ENCODE results near the gene PRDX6.
"Not testable (repeated sequence)": the region's sequence is repeated elsewhere in the genome, so short reads cannot be mapped to it uniquely, and the experiment has no call there.

PRDX6 gene

GRCh38 chr1:173477286-173478093, at the start of gene PRDX6:
PRDX6 (plus strand) TSS chr1:173477335; CDS start chr1:173477398, 63 bp downstream.
- DNase-seq (ENCODE audit: low spot score) = peak; percentile 58

- peak; percentile 63 for DNase-seq (ENCODE audit: low spot score)
Observed at GRCh38 chr1:173429471-173430402, 47.4 kb upstream of the PRDX6 start.

- no peak for DNase-seq (ENCODE audit: low spot score)
Observed at GRCh38 chr1:173430677-173431303, 46.3 kb upstream of the PRDX6 start.

GRCh38 chr1:173431304-173432045, 45.7 kb upstream of the PRDX6 start:
- peak; percentile 70 for DNase-seq (ENCODE audit: low spot score)

- no peak for DNase-seq (ENCODE audit: low spot score)
Observed at GRCh38 chr1:173432331-173432730, 44.8 kb upstream of the PRDX6 start.

- DNase-seq (ENCODE audit: low spot score) = no peak
Observed at GRCh38 chr1:173433751-173434326, 43.3 kb upstream of the PRDX6 start.

- DNase-seq (ENCODE audit: low spot score) = no peak
Observed at GRCh38 chr1:173436841-173437428, 40.2 kb upstream of the PRDX6 start.

GRCh38 chr1:173438675-173439074, 38.5 kb upstream of the PRDX6 start:
- DNase-seq (ENCODE audit: low spot score) = no peak

GRCh38 chr1:173440430-173440829, 36.7 kb upstream of the PRDX6 start:
- DNase-seq (ENCODE audit: low spot score) = no peak

- DNase-seq (ENCODE audit: low spot score) = no peak
Observed at GRCh38 chr1:173444757-173445156, 32.4 kb upstream of the PRDX6 start.

- no peak for DNase-seq (ENCODE audit: low spot score)
Observed at GRCh38 chr1:173445164-173445563, 32.0 kb upstream of the PRDX6 start.

- no peak for DNase-seq (ENCODE audit: low spot score)
Observed at GRCh38 chr1:173445656-173446055, 31.5 kb upstream of the PRDX6 start.

- DNase-seq (ENCODE audit: low spot score) = peak; percentile 45
Observed at GRCh38 chr1:173447224-173447623, 29.9 kb upstream of the PRDX6 start.

- DNase-seq (ENCODE audit: low spot score) = no peak
Observed at GRCh38 chr1:173448945-173449344, 28.2 kb upstream of the PRDX6 start.

- no peak for DNase-seq (ENCODE audit: low spot score)
Observed at GRCh38 chr1:173451981-173452380, 25.2 kb upstream of the PRDX6 start.

- DNase-seq (ENCODE audit: low spot score) = no peak
Observed at GRCh38 chr1:173453982-173454381, 23.2 kb upstream of the PRDX6 start.

- no peak for DNase-seq (ENCODE audit: low spot score)
Observed at GRCh38 chr1:173454966-173455524, 22.1 kb upstream of the PRDX6 start.

- no peak for DNase-seq (ENCODE audit: low spot score)
Observed at GRCh38 chr1:173459885-173460284, 17.2 kb upstream of the PRDX6 start.

- DNase-seq (ENCODE audit: low spot score) = not testable (repeated sequence)
Observed at GRCh38 chr1:173462666-173463065, 14.5 kb upstream of the PRDX6 start.

- DNase-seq (ENCODE audit: low spot score) = not testable (repeated sequence)
Observed at GRCh38 chr1:173464185-173464584, 12.9 kb upstream of the PRDX6 start.

GRCh38 chr1:173467426-173467825, 9.7 kb upstream of the PRDX6 start:
- no peak for DNase-seq (ENCODE audit: low spot score)
